Trophoblast cell (in vitro differentiated cells and primary cell): Measurements from ENCODE around the gene CC2D2A.
A peak's percentile ranks its signal among the peaks of the same experiment; 100 is the strongest.

ENCODE experiments used
- DNase-seq, 2 donors: peaks; one replicate each; pipeline ENCODE4 v3.0.0-alpha.2; 2016
- H2AFZ ChIP-seq: 2 replicates; pipeline ENCODE4 v1.6.1; 2013; ENCODE audit warnings: low read length, moderate library complexity, mild to moderate bottlenecking; ENCODE audit not compliant: insufficient read depth, poor library complexity
- H2AK5ac ChIP-seq: 2 replicates; pipeline ENCODE4 v1.6.1; 2013; ENCODE audit warnings: mild to moderate bottlenecking, low read length
- H2BK120ac ChIP-seq: 2 replicates; pipeline ENCODE4 v1.6.1; 2013; ENCODE audit warnings: low read length, mild to moderate bottlenecking, moderate library complexity; ENCODE audit not compliant: insufficient read depth, poor library complexity
- H2BK12ac ChIP-seq: 2 replicates; pipeline ENCODE4 v1.6.1; 2013; ENCODE audit warnings: mild to moderate bottlenecking, low read length, moderate library complexity
- H2BK5ac ChIP-seq: 2 replicates; pipeline ENCODE4 v1.6.1; 2013; ENCODE audit warnings: low read length, low read depth, moderate library complexity, mild to moderate bottlenecking; ENCODE audit not compliant: poor library complexity
- H3K14ac ChIP-seq: 2 replicates; pipeline ENCODE4 v1.6.1; 2013; ENCODE audit warnings: mild to moderate bottlenecking, low read length
- H3K18ac ChIP-seq: 2 replicates; pipeline ENCODE4 v1.6.1; 2013; ENCODE audit warnings: mild to moderate bottlenecking, low read length
- H3K23ac ChIP-seq: 2 replicates; pipeline ENCODE4 v1.6.1; 2013; ENCODE audit warnings: low read length
- H3K27ac ChIP-seq: 2 replicates; pipeline ENCODE4 v1.5.1; 2013; ENCODE audit warnings: low read depth, mild to moderate bottlenecking, inconsistent platforms, low read length, moderate library complexity
- H3K27me3 ChIP-seq: 2 replicates; pipeline ENCODE4 v1.6.1; 2013; ENCODE audit warnings: inconsistent platforms, mild to moderate bottlenecking, low read length, moderate library complexity; ENCODE audit not compliant: insufficient read depth
- H3K36me3 ChIP-seq, 2 experiments: 1 replicate in 1 of 2; 2 replicates in 1 of 2; pipeline ENCODE4 v1.6.1; 2013; ENCODE audit warnings: low read length in 2 of 2, mild to moderate bottlenecking in 2 of 2, moderate library complexity in 1 of 2; ENCODE audit not compliant: insufficient read depth in 2 of 2, control insufficient read depth in 1 of 2
- H3K4ac ChIP-seq: 2 replicates; pipeline ENCODE4 v1.6.1; 2013; ENCODE audit warnings: low read depth, mild to moderate bottlenecking, low read length, moderate library complexity
- H3K4me1 ChIP-seq, 2 experiments: 1 replicate in 1 of 2; 2 replicates in 1 of 2; pipeline ENCODE4 v1.6.1; 2013; ENCODE audit warnings: low read length in 2 of 2, mild to moderate bottlenecking in 2 of 2, moderate library complexity in 1 of 2; ENCODE audit not compliant: insufficient read depth in 2 of 2, control insufficient read depth in 1 of 2
- H3K4me2 ChIP-seq: 2 replicates; pipeline ENCODE4 v1.6.1; 2013; ENCODE audit warnings: inconsistent platforms, mild to moderate bottlenecking, low read length, moderate library complexity
- H3K4me3 ChIP-seq: 2 replicates; pipeline ENCODE4 v1.5.1; 2013; ENCODE audit warnings: mild to moderate bottlenecking, low read depth, low read length, inconsistent platforms
- H3K79me1 ChIP-seq: one replicate; pipeline ENCODE4 v1.6.1; 2013; ENCODE audit warnings: low read length
- H3K79me2 ChIP-seq: 2 replicates; pipeline ENCODE4 v1.6.1; 2013; ENCODE audit warnings: low read length, mild to moderate bottlenecking; ENCODE audit not compliant: control insufficient read depth, insufficient read depth, poor library complexity
- H3K9ac ChIP-seq: 2 replicates; pipeline ENCODE4 v1.6.1; 2013; ENCODE audit warnings: mild to moderate bottlenecking, low read length
- H3K9me3 ChIP-seq: 2 replicates; pipeline ENCODE4 v1.6.1; 2013; ENCODE audit warnings: low read depth, mild to moderate bottlenecking, control low read depth, inconsistent platforms, low read length; ENCODE audit not compliant: insufficient read depth
- H4K12ac ChIP-seq: 2 replicates; pipeline ENCODE4 v1.6.1; 2013; ENCODE audit warnings: low read depth, mild to moderate bottlenecking, low read length, moderate library complexity
- H4K8ac ChIP-seq: 2 replicates; pipeline ENCODE4 v1.6.1; 2013; ENCODE audit warnings: low read depth, mild to moderate bottlenecking, low read length, moderate library complexity
- H4K91ac ChIP-seq: one replicate; pipeline ENCODE4 v1.6.1; 2013; ENCODE audit warnings: low read depth, mild to moderate bottlenecking, low read length, moderate library complexity
- WGBS: extraction: QIAGEN DNeasy Blood & Tissue Kit; methylation state at CpG from one replicate; pipeline ENCODE4 v1.1.7; 2013; ENCODE audit warnings: missing lambda C conversion rate; ENCODE audit not compliant: insufficient read length, insufficient coverage; ENCODE audit errors: extremely low coverage; 5-methylcytosine and 5-hydroxymethylcytosine counted together

CC2D2A gene

DNA sequence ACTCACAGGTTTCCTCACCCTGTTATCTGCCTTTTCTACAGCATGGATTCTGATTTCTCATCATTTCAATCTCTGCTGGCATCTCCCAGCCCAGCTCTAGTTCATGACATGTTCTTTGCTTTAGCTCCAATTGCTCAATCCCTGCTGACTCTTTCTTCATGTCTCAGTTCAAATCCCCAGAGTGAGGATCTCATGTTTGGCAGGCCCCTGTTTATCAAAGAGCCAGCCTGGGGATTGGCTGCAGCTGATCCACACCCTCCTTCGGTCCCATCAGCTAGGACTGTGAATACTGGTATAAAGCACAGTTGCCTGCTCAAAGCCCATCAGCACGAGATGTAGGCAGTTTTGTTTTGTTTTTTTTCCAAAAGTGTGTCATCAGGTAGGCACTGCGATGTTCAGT, 14.4 kb upstream of the CC2D2A start:
- Histone ChIP-seq H3K36me3 (peaks cover 0 to 2% of the 10 kb centered on the region in 2 experiments), H2BK120ac (no peak overlapping the region), H3K18ac (no peak overlapping the region), H3K4ac (no peak overlapping the region), H3K27ac (no peak overlapping the region), H2BK5ac (no peak overlapping the region), H3K23ac (no peak overlapping the region), H3K9me3 (no peaks in the 10 kb centered on the region), H3K4me1 (peaks cover 9 to 12% of the 10 kb centered on the region in 2 experiments), H3K79me2 (no peaks in the 10 kb centered on the region), H3K79me1 (peaks cover 2% of the 10 kb centered on the region), H4K8ac (no peak overlapping the region), H2AK5ac (no peak overlapping the region), H2BK12ac (no peak overlapping the region), H3K9ac (no peak overlapping the region), H3K4me2 (no peak overlapping the region), H3K27me3 (no peaks in the 10 kb centered on the region), H2AFZ (no peak overlapping the region), H4K12ac (no peak overlapping the region), H4K91ac (no peak overlapping the region), H3K4me3 (no peak overlapping the region), H3K14ac (no peak overlapping the region)
- peak; percentile 31 to 74 for DNase-seq
- WGBS = no CpG with 5 or more reads among the region's 3 CpGs

DNA sequence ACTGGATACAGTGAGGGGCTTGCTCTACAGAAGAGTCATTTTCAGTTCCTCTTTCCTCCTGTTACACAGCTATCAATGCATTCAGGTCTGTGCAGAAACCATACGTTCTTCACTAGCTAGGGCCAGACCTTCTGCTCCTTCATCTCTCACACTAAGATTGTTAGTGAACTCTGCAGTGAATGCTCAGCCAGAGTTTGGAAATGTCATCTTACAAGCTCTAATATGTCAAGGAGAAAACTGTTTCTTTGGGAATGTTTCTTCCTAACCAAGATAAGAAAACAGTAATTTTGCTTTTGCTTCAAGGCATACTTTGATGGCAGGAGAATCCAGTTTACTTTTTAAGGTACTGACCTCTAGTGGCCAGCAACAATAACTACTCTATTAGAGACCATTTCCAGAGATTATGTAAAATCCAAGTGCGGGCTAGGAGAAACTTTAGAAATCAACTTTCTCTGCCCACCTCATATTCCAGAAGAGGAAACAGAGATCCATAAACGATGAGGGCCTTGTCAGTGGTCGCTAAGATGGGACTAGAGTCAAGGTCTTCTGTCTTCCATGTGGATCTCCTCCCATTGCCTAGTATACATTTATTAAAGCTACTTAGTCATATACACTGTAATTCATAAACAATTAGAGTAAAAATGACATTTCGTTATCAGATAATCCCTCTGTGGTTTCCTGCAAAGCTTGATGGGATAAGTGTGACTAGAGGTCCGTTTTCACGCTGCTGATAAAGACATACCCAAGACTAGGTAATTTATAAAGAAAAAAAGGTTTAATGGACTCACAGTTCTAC, 12.1 kb upstream of the CC2D2A start:
- no peak overlapping the region for H3K18ac ChIP-seq
- no peak overlapping the region for H2AK5ac ChIP-seq
- H3K4me1 ChIP-seq = no peaks in the 10 kb centered on the region

DNA sequence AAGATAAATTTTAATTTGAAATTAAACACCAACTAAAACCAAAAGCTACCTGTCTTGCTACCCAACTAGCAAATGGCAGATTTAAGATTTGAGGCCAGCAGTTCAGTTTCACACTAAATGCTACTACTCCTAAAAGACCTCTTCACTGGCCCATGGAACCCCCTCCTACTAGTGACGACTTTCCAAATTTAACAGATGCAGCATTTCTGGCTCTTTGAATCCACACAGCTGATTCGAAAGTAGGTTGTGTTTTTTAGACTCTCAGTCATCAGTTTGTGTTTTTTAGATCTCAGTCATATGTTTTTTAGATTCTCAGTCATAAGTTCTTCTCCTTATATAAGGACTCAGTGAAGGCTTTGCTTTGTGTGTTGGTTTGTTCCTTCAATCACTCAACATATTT, 11.1 kb upstream of the CC2D2A start:
- H3K9me3 ChIP-seq = no peaks in the 10 kb centered on the region
- no peak overlapping the region for H3K4ac ChIP-seq
- no peak overlapping the region for H3K18ac ChIP-seq
- no peak overlapping the region for H4K12ac ChIP-seq
- no peak overlapping the region for H3K27ac ChIP-seq
- no peak overlapping the region for H3K23ac ChIP-seq
- H3K79me1 ChIP-seq = no peaks in the 10 kb centered on the region
- no peak overlapping the region for H3K9ac ChIP-seq
- no peak overlapping the region for H3K14ac ChIP-seq
- H3K27me3 ChIP-seq = no peaks in the 10 kb centered on the region
- no peaks in the 10 kb centered on the region for H3K79me2 ChIP-seq
- H3K36me3 ChIP-seq = peaks cover 0 to 2% of the 10 kb centered on the region in 2 experiments
- H4K8ac ChIP-seq = no peak overlapping the region
- H2BK12ac ChIP-seq = no peak overlapping the region
- no peak overlapping the region for H2BK120ac ChIP-seq
- H3K4me1 ChIP-seq = no peaks in the 10 kb centered on the region
- no peak for DNase-seq
- no peak overlapping the region for H4K91ac ChIP-seq
- no peak overlapping the region for H2AFZ ChIP-seq
- H3K4me2 ChIP-seq = no peak overlapping the region
- WGBS = no CpG with 5 or more reads among the region's 2 CpGs
- H2AK5ac ChIP-seq = no peak overlapping the region
- H3K4me3 ChIP-seq = no peak overlapping the region
- no peak overlapping the region for H2BK5ac ChIP-seq

More for the DNA sequence above, 12.1 kb upstream of the CC2D2A start:
- H3K79me2 ChIP-seq = no peaks in the 10 kb centered on the region
- H3K23ac ChIP-seq = no peak overlapping the region
- whole genome bisulfite sequencing = no CpG with 5 or more reads among the region's 7 CpGs
- no peaks in the 10 kb centered on the region for H3K9me3 ChIP-seq
- no peak overlapping the region for H3K14ac ChIP-seq
- H3K9ac ChIP-seq = no peak overlapping the region
- H3K79me1 ChIP-seq = no peaks in the 10 kb centered on the region
- no peak overlapping the region for H3K27ac ChIP-seq
- H2AFZ ChIP-seq = no peak overlapping the region
- no peak overlapping the region for H2BK5ac ChIP-seq
- H4K8ac ChIP-seq = no peak overlapping the region
- H4K91ac ChIP-seq = no peak overlapping the region
- H3K4ac ChIP-seq = no peak overlapping the region
- peak in 1 of 2 donors; percentile 76 for DNase-seq
- no peak overlapping the region for H3K4me3 ChIP-seq
- no peak overlapping the region for H3K4me2 ChIP-seq
- H3K36me3 ChIP-seq = peaks cover 0 to 2% of the 10 kb centered on the region in 2 experiments
- H2BK12ac ChIP-seq = no peak overlapping the region
- no peak overlapping the region for H2BK120ac ChIP-seq
- H3K27me3 ChIP-seq = no peaks in the 10 kb centered on the region
- no peak overlapping the region for H4K12ac ChIP-seq

DNA sequence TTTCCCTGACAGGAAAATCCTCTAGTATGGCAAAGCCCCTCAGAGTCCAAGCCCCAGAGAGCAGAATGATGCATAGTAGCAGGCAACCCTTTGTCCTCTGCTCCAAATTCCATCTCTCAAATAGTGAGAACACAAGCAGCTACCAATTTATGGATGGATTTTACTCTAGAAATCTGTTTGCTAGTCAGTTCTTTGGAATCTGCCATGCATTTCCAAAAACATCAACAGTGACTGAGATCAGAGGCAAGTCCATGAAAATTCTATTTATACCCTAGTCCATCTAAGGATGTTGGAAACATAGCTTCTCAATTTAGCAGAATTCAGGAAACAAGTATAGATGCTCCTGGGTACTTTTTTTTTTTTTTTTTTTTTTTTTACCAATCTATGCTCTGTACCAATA, 10.0 kb upstream of the CC2D2A start:
- no peak overlapping the region for H2AK5ac ChIP-seq
- no peak overlapping the region for H2AFZ ChIP-seq
- H3K4me1 ChIP-seq = no peaks in the 10 kb centered on the region
- no peak overlapping the region for H2BK120ac ChIP-seq
- DNase-seq = no peak
- H3K27ac ChIP-seq = no peak overlapping the region
- H3K9ac ChIP-seq = no peak overlapping the region
- H4K91ac ChIP-seq = no peak overlapping the region
- no peak overlapping the region for H3K14ac ChIP-seq
- H3K23ac ChIP-seq = no peak overlapping the region
- no peak overlapping the region for H3K4me3 ChIP-seq
- H3K4me2 ChIP-seq = no peak overlapping the region
- no peak overlapping the region for H4K12ac ChIP-seq
- H3K36me3 ChIP-seq = peaks cover 0 to 2% of the 10 kb centered on the region in 2 experiments
- no peak overlapping the region for H4K8ac ChIP-seq
- H3K4ac ChIP-seq = no peak overlapping the region
- no peaks in the 10 kb centered on the region for H3K27me3 ChIP-seq
- H2BK5ac ChIP-seq = no peak overlapping the region
- no peaks in the 10 kb centered on the region for H3K79me1 ChIP-seq
- no peak overlapping the region for H2BK12ac ChIP-seq
- no peaks in the 10 kb centered on the region for H3K9me3 ChIP-seq
- H3K18ac ChIP-seq = no peak overlapping the region
- no peaks in the 10 kb centered on the region for H3K79me2 ChIP-seq
